CD8-positive, alpha-beta memory T cell (primary cell): ENCODE data around the gene SERF2. TPM values are rescaled to one million over a fixed set of nuclear protein-coding genes. Genes with fewer than 3 reads are reported as not detected.
"Not testable (repeated sequence)": the region's sequence is repeated elsewhere in the genome, so short reads cannot be mapped to it uniquely, and the experiment has no call there.

Source experiments
- CTCF ChIA-PET: fragments of 350-600 bp; sonication (Branson Sonifier 250); formaldehyde crosslinking; loops from one replicate; lab custom pipeline; 2021; ENCODE audit warnings: antibody characterized with exemption; lab: Charles Lee
- POLR2A ChIA-PET: fragments of 350-600 bp; sonication (Branson Sonifier 250); formaldehyde crosslinking; loops from one replicate; lab custom pipeline; 2021; ENCODE audit warnings: antibody characterized with exemption; lab: Charles Lee
- DNase-seq, 5 donors: peaks; one replicate each; pipeline versions ENCODE4 v3.0.0 to v3.0.0-alpha.2; 2020 to 2022; ENCODE audit warnings: mixed read lengths in 1 of 5
- H3K27ac ChIP-seq: one replicate; pipeline ENCODE4 v1.7.0; 2013; ENCODE audit warnings: low read depth, mild to moderate bottlenecking, low read length, moderate library complexity
- H3K27me3 ChIP-seq: 2 replicates; pipeline ENCODE4 v1.7.0; 2013; ENCODE audit warnings: low read length, mild to moderate bottlenecking; ENCODE audit not compliant: insufficient read depth, poor library complexity, severe bottlenecking
- H3K36me3 ChIP-seq: 2 replicates; pipeline ENCODE4 v1.7.0; 2013; ENCODE audit warnings: mild to moderate bottlenecking, low read length, moderate library complexity; ENCODE audit not compliant: insufficient read depth
- H3K4me1 ChIP-seq: 2 replicates; pipeline ENCODE4 v1.7.0; 2013; ENCODE audit warnings: mild to moderate bottlenecking, low read length, moderate library complexity; ENCODE audit not compliant: insufficient read depth
- H3K4me3 ChIP-seq: 2 replicates; pipeline ENCODE4 v1.7.0; 2013; ENCODE audit warnings: mild to moderate bottlenecking, low read length
- H3K9me3 ChIP-seq: 2 replicates; pipeline ENCODE4 v1.7.0; 2013; ENCODE audit warnings: mild to moderate bottlenecking, low read length
- H3K27ac Mint-ChIP-seq, 8 donors: one replicate each; pipeline ENCODE4 v1.8.0; 2020 to 2021; ENCODE audit warnings: mixed read lengths in 8 of 8, mild to moderate bottlenecking in 6 of 8, inconsistent platforms in 3 of 8, moderate library complexity in 3 of 8
- H3K27me3 Mint-ChIP-seq, 2 donors: one replicate each; pipeline ENCODE4 v1.8.0; 2020 to 2021; ENCODE audit warnings: mixed read lengths in 2 of 2, mild to moderate bottlenecking in 1 of 2, moderate library complexity in 1 of 2
- H3K36me3 Mint-ChIP-seq, 3 donors: one replicate each; pipeline ENCODE4 v1.8.0; 2020 to 2021; ENCODE audit warnings: mixed read lengths in 3 of 3, inconsistent platforms in 1 of 3, mild to moderate bottlenecking in 1 of 3
- H3K4me1 Mint-ChIP-seq, 3 donors: one replicate each; pipeline ENCODE4 v1.8.0; 2020 to 2021; ENCODE audit warnings: mixed read lengths in 3 of 3, inconsistent platforms in 1 of 3, mild to moderate bottlenecking in 1 of 3
- H3K4me3 Mint-ChIP-seq, 7 donors: one replicate each; pipeline ENCODE4 v1.8.0; 2020 to 2021; ENCODE audit warnings: mixed read lengths in 7 of 7, mild to moderate bottlenecking in 6 of 7, moderate library complexity in 4 of 7, inconsistent platforms in 2 of 7
- H3K9me3 Mint-ChIP-seq, 5 donors: one replicate each; pipeline ENCODE4 v1.8.0; 2020 to 2022; ENCODE audit warnings: mixed read lengths in 5 of 5, mild to moderate bottlenecking in 3 of 5, moderate library complexity in 2 of 5, inconsistent platforms in 1 of 5
- polyA plus RNA-seq: library from polyadenylated mRNA; unstranded; fragments of 300-500 nt; fragmentation: Illumina TruSeq; gene quantifications from one replicate; pipeline ENCODE4 v1.2.3, GENCODE V29; 2021
- total RNA-seq, 2 experiments: library from RNA; stranded (reverse); gene quantifications; one replicate each; pipeline ENCODE4 v1.2.3, GENCODE V29; 2021

Gene SERF2
- total and polyA plus RNA-seq, 3 experiments from 2014 or later: 624 to 1,932 (median 632) TPM

DNA sequence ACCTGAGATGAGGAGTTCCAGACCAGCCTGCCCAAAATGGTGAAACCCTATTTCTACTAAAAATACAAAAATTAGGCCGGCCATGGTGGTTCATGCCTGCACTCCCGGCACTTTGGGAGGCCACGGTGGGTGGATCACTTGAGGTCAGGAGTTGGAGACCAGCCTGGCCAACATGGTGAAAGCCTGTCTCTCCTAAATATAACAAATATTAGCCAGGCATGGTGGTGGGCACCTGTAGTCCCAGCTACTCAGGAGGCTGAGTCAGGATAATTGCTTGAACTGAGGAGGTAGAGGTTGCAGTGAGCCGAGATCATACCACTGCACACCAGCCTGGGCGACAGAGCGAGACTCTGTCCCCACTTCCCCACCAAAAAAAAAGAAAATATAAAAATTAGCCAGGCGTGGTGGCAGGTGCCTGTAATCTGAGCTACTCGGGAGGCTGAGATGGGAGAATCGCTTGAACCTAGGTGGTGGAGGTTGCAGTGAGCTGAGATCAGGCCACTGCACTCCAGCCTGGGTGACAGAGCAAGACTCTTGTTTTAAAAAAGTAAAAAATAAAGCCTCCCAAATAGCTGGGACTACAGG lies 38.7 kb downstream of the SERF2 start:
- CTCF ChIA-PET: interaction anchor here (0.7 to 1.2 kb wide), 2 partner anchors 8 to 20 kb away, joined by 3 read pairs; no protein-coding TSS in a partner anchor
- Mint-ChIP-seq H3K4me1 (peaks cover 35 to 52% (median 50%) of the 10 kb centered on the region in 3 donors), H3K27ac (peak overlapping the region in 4 of 8 donors; percentile 33 to 60 (median 42)), H3K4me3 (peak overlapping the region in 1 of 7 donors; percentile 27), H3K36me3 (peaks cover 0 to 22% (median 7%) of the 10 kb centered on the region in 3 donors)
- H3K9me3 ChIP-seq, H3K27me3 Mint-ChIP-seq, H3K9me3 Mint-ChIP-seq, POLR2A ChIA-PET, H3K27me3 ChIP-seq, H3K4me3 ChIP-seq, DNase-seq, H3K36me3 ChIP-seq, H3K27ac ChIP-seq: not testable (repeated sequence)
- peaks cover 22% of the 10 kb centered on the region for H3K4me1 ChIP-seq

DNA sequence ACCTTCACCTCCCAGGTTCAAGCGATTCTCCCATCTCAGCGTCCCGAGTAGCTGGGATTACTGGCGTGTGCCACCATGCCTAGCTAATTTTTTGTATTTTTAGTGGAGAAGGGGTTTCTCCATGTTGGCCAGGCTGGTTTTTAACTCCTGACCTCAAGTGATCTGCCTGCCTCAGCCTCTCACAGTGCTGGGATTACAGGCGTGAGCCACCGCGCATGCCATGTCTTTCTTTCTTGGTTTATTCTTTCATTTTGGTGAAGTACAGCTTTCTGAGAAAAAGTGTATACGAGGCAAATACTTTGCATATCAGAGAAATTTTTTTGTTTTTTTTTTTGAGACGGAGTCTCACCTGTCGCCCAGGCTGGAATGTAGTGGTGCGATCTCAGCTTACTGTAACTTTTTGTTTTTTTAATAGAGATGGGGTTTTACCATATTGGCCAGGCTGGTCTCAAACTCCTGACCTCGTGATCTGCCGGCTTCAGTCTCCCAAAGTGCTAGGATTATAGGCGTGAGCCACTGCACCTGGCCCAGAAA lies 39.5 kb downstream of the SERF2 start:
- POLR2A ChIA-PET: interaction anchor here (0.6 kb wide), 1 partner anchor 1021 kb away, joined by 3 read pairs; no protein-coding TSS in a partner anchor
- Mint-ChIP-seq H3K4me3 (peak overlapping the region in 2 of 7 donors; percentile 25 to 55), H3K4me1 (peaks cover 31 to 44% (median 42%) of the 10 kb centered on the region in 3 donors), H3K36me3 (peaks cover 0 to 29% (median 10%) of the 10 kb centered on the region in 3 donors), H3K27ac (peak overlapping the region in 6 of 8 donors; percentile 20 to 91 (median 76))
- not testable (repeated sequence) for H3K36me3 ChIP-seq, H3K9me3 Mint-ChIP-seq, H3K27ac ChIP-seq, H3K27me3 ChIP-seq, DNase-seq, H3K4me3 ChIP-seq, H3K27me3 Mint-ChIP-seq, H3K9me3 ChIP-seq
- peaks cover 14% of the 10 kb centered on the region for H3K4me1 ChIP-seq
- CTCF ChIA-PET: interaction anchor here (0.7 to 1.2 kb wide), 2 partner anchors 9 to 20 kb away, joined by 3 read pairs; no protein-coding TSS in a partner anchor

DNA sequence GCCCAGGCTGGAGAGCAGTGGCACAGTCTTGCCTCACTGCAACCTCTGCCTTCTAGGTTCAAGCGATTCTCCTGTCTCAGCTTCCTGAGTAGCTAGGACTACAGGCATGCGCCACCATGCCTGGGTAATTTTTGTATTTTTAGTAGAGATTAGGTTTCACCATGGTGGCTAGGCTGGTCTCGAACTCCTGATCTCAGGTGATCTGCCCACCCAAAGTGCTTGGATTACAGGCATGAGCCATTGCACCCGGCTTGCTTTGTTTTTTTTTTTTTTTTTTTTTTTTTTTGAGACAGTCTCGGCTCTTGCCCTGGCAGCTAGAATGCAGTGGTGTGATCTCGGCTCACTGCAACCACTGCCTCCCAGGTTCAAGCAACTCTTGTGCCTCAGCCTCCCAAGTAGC lies 40.4 kb downstream of the SERF2 start:
- H3K4me1 ChIP-seq: peaks cover 10% of the 10 kb centered on the region
- H3K4me1 Mint-ChIP-seq: peaks cover 24 to 39% (median 36%) of the 10 kb centered on the region in 3 donors
- peak overlapping the region in 6 of 8 donors; percentile 20 to 80 (median 50) for H3K27ac Mint-ChIP-seq
- not testable (repeated sequence) for H3K27me3 Mint-ChIP-seq, H3K27me3 ChIP-seq, H3K27ac ChIP-seq, H3K9me3 Mint-ChIP-seq, H3K4me3 ChIP-seq, DNase-seq, H3K9me3 ChIP-seq, H3K36me3 ChIP-seq
- POLR2A ChIA-PET: interaction anchor here (0.6 kb wide), 1 partner anchor 1022 kb away, joined by 3 read pairs; no protein-coding TSS in a partner anchor
- H3K4me3 Mint-ChIP-seq: peak overlapping the region in 5 of 7 donors; percentile 11 to 55 (median 19)
- CTCF ChIA-PET: interaction anchor here (0.9 kb wide), 1 partner anchor 11 kb away, joined by 3 read pairs; no protein-coding TSS in a partner anchor
- peaks cover 0 to 34% (median 12%) of the 10 kb centered on the region in 3 donors for H3K36me3 Mint-ChIP-seq

GRCh38 chr15:43845421-43845820 lies 53.3 kb downstream of the SERF2 start:
- no peaks in the 10 kb centered on the region for H3K4me1 ChIP-seq
- Mint-ChIP-seq H3K4me3 (no peak overlapping the region), H3K27me3 (no peaks in the 10 kb centered on the region), H3K9me3 (no peaks in the 10 kb centered on the region), H3K36me3 (peaks cover 0 to 55% (median 15%) of the 10 kb centered on the region in 3 donors), H3K4me1 (peaks cover 0 to 1% (median 0%) of the 10 kb centered on the region in 3 donors), H3K27ac (peak overlapping the region in 2 of 8 donors; percentile 36 to 43)
- no peaks in the 10 kb centered on the region for H3K9me3 ChIP-seq
- H3K27me3 ChIP-seq: no peaks in the 10 kb centered on the region
- no peak overlapping the region for H3K27ac ChIP-seq
- ChIA-PET POLR2A (interaction anchor here (0.6 to 1.1 kb wide), 2 partner anchors 8 to 21 kb away, joined by 3 read pairs; partner anchors contain the start of gene MFAP1), CTCF (no interaction called here)
- DNase-seq: no peak
- H3K36me3 ChIP-seq: no peaks in the 10 kb centered on the region
- H3K4me3 ChIP-seq: no peak overlapping the region

Other genes with a start within 250 kb of the SERF2 start
- gene PPIP5K1, start 202.1 kb upstream of the SERF2 start, total RNA-seq: 10 to 100 TPM; 26.9 to 35.6 TPM
- gene PPIP5K1, start 202.1 kb upstream of the SERF2 start, polyA plus RNA-seq: 7.1 TPM
- gene CKMT1B, start 198.3 kb upstream of the SERF2 start, total RNA-seq: not detected
- gene CKMT1B, start 198.3 kb upstream of the SERF2 start, polyA plus RNA-seq: not detected
- under 1 TPM; 0.27 to 0.63 TPM for gene STRC, start 173.5 kb upstream of the SERF2 start, total RNA-seq
- gene STRC, start 173.5 kb upstream of the SERF2 start, polyA plus RNA-seq: not detected
- 1 to 10 TPM in 1 of 2 experiments, under 1 TPM in 1; 0.77 to 1.1 TPM for gene CATSPER2, start 143.5 kb upstream of the SERF2 start, total RNA-seq
- 3.1 TPM for gene CATSPER2, start 143.5 kb upstream of the SERF2 start, polyA plus RNA-seq
- gene CKMT1A, start 98.5 kb upstream of the SERF2 start, total RNA-seq: not detected
- gene CKMT1A, start 98.5 kb upstream of the SERF2 start, polyA plus RNA-seq: not detected
- gene PDIA3, start 45.9 kb upstream of the SERF2 start, total RNA-seq: 100 to 1,000 TPM; 336 to 338 TPM
- 383 TPM for gene PDIA3, start 45.9 kb upstream of the SERF2 start, polyA plus RNA-seq
- 1 to 10 TPM in 1 of 2 experiments, under 1 TPM in 1; 0.49 to 1.8 TPM for gene ELL3, start 15.4 kb upstream of the SERF2 start, total RNA-seq
- 0.24 TPM for gene ELL3, start 15.4 kb upstream of the SERF2 start, polyA plus RNA-seq
- under 1 TPM; 0.20 to 0.26 TPM for gene SERINC4, start 7.9 kb downstream of the SERF2 start, total RNA-seq
- gene SERINC4, start 7.9 kb downstream of the SERF2 start, polyA plus RNA-seq: 2.2 TPM
- gene HYPK, start 8.3 kb downstream of the SERF2 start, total RNA-seq: 10 to 100 TPM; 28.5 to 32.7 TPM
- gene HYPK, start 8.3 kb downstream of the SERF2 start, polyA plus RNA-seq: 11.9 TPM
- gene MFAP1, start 32.4 kb downstream of the SERF2 start, total RNA-seq: 10 to 100 TPM; 49.8 to 50.1 TPM
- 16.8 TPM for gene MFAP1, start 32.4 kb downstream of the SERF2 start, polyA plus RNA-seq
- gene WDR76, start 34.7 kb downstream of the SERF2 start, total RNA-seq: 10 to 100 TPM; 71.4 to 75.6 TPM
- gene WDR76, start 34.7 kb downstream of the SERF2 start, polyA plus RNA-seq: 7.5 TPM